ENCODE results near the gene PBX3.

The PBX3 gene

GRCh38 chr9:125749287-125749935 is 2.2 kb downstream of the PBX3 start:
- no peak for DNase-seq

GRCh38 chr9:125749951-125750626 is 2.9 kb downstream of the PBX3 start:
- no peak for DNase-seq

- no peak for DNase-seq
These were observed 3.4 kb downstream of the PBX3 start for GRCh38 chr9:125750627-125751011.

- DNase-seq, result no peak
These were observed 5.0 kb downstream of the PBX3 start for GRCh38 chr9:125752070-125752628.

- no peak for DNase-seq
These were observed 6.9 kb downstream of the PBX3 start for GRCh38 chr9:125754096-125754495.

GRCh38 chr9:125755340-125755739 is 8.2 kb downstream of the PBX3 start:
- no peak for DNase-seq

- no peak for DNase-seq
These were observed 9.3 kb downstream of the PBX3 start for GRCh38 chr9:125756518-125756917.

- no peak for DNase-seq
These were observed 10.7 kb downstream of the PBX3 start for GRCh38 chr9:125757834-125758233.

- DNase-seq, result no peak
These were observed 12.0 kb downstream of the PBX3 start for GRCh38 chr9:125758986-125759763.

GRCh38 chr9:125759764-125760129 is 12.6 kb downstream of the PBX3 start:
- DNase-seq, result peak; percentile 2

GRCh38 chr9:125760537-125760936 is 13.4 kb downstream of the PBX3 start:
- no peak for DNase-seq

- DNase-seq, result no peak
These were observed 14.7 kb downstream of the PBX3 start for GRCh38 chr9:125761676-125762450.

- peak; percentile 16 for DNase-seq
These were observed 16.2 kb downstream of the PBX3 start for GRCh38 chr9:125763394-125763801.

GRCh38 chr9:125764198-125764597 is 17.0 kb downstream of the PBX3 start:
- DNase-seq, result no peak

GRCh38 chr9:125766468-125767221 is 19.5 kb downstream of the PBX3 start:
- DNase-seq, result no peak

GRCh38 chr9:125767349-125767748 is 20.2 kb downstream of the PBX3 start:
- no peak for DNase-seq

GRCh38 chr9:125768803-125769202 is 21.6 kb downstream of the PBX3 start:
- no peak for DNase-seq

GRCh38 chr9:125771037-125771436 is 23.9 kb downstream of the PBX3 start:
- no peak for DNase-seq

- no peak for DNase-seq
These were observed 25.6 kb downstream of the PBX3 start for GRCh38 chr9:125772740-125773139.

GRCh38 chr9:125774106-125774505 is 26.9 kb downstream of the PBX3 start:
- no peak for DNase-seq

GRCh38 chr9:125776789-125777188 is 29.6 kb downstream of the PBX3 start:
- peak; percentile 42 for DNase-seq
